SK-N-SH treated with all-trans-retinoic acid at 6 μM for 48 hours (cell line): ENCODE measurements around the gene DAGLA.

Experiments
- PATZ1 ChIP-seq: fragments of 250-450 bp; sonication (Bioruptor Pico); IDR thresholded peaks from 2 replicates; pipeline ENCODE4 v1.8.0; 2020; ENCODE audit warnings: mild to moderate bottlenecking, moderate library complexity, borderline replicate concordance
- TCF4 ChIP-seq: fragments of 250-450 bp; sonication (Bioruptor Pico); IDR thresholded peaks from 2 replicates; pipeline ENCODE4 v1.8.0; 2021; ENCODE audit warnings: mild to moderate bottlenecking, moderate library complexity, borderline replicate concordance
- TF ChIP-seq, protein P1 (sequence below): fragments of 250-450 bp; sonication (Bioruptor Pico); IDR thresholded peaks from 2 replicates; pipeline ENCODE4 v1.5.1; 2020; ENCODE audit warnings: low read depth, mild to moderate bottlenecking, moderate library complexity

DNA sequence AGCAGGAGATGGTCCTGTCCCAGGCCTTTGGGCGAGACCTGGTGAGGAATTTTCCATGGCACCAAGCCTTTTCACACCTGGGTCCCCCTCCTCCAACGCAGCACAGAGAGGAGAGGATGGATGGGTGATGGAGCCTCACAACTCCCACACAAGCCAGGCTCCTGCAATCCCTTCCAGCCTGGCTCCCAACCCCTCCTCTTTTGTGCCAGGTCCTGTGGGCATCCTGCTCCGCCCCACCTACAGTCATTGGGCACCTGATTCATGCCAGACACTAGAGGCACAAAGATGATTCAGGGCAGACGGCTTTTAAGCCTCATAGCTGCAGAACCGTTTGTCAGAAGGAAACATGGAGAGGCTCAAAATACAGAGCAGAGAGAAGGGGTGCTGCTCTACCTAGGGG is 56.1 kb downstream of the DAGLA start:
- no peak for TF ChIP-seq TCF4 (CRISPR knock-in tag)
- TF ChIP-seq, protein P1, sequence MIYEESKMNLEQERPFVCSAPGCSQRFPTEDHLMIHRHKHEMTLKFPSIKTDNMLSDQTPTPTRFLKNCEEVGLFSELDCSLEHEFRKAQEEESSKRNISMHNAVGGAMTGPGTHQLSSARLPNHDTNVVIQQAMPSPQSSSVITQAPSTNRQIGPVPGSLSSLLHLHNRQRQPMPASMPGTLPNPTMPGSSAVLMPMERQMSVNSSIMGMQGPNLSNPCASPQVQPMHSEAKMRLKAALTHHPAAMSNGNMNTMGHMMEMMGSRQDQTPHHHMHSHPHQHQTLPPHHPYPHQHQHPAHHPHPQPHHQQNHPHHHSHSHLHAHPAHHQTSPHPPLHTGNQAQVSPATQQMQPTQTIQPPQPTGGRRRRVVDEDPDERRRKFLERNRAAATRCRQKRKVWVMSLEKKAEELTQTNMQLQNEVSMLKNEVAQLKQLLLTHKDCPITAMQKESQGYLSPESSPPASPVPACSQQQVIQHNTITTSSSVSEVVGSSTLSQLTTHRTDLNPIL (CRISPR knock-in tag), result no peak
- TF ChIP-seq PATZ1 (CRISPR knock-in tag), result no peak
